ENCODE data around the gene KIR2DL4. TPM values are rescaled to one million over a fixed set of nuclear protein-coding genes. Genes with fewer than 3 reads are reported as not detected.
"Not testable (repeated sequence)": the region's sequence is repeated elsewhere in the genome, so short reads cannot be mapped to it uniquely, and the experiment has no call there.

Gene KIR2DL4
- total and polyA plus RNA-seq, 2 donors (not counting 1 experiment from before 2014, with no cell fraction given), result not detected

DNA sequence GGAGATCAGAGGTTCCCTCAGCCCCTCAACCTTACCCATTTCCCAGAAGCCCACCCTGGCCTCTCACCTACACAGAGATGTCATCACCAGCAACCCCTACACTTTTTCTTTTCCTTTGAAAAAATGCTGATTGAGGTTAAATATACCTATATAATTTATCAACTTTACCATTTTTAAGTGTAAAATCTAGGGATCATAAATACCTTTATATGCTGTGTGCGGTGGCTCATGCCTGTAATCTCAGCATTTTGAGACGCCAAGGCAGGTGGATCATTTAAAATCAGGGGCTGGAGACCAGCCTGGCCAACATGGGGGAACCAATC lies 3.1 kb downstream of the KIR2DL4 start:
- Histone ChIP-seq H3K9ac (ENCODE audit: insufficient read depth, low read length) (no peak overlapping the region), H3K9me3 (ENCODE audit: control insufficient read depth, insufficient read depth, low read depth, low read length) (no peaks in the 10 kb centered on the region), H2AFZ (ENCODE audit: low read length) (no peak overlapping the region), H3K27me3 (ENCODE audit: control insufficient read depth, insufficient read depth, low read length) (no peaks in the 10 kb centered on the region), H4K20me1 (ENCODE audit: control insufficient read depth, extremely low read depth, insufficient read depth, low read length) (no peaks in the 10 kb centered on the region), H3K4me1 (ENCODE audit: control insufficient read depth, extremely low read depth, insufficient read depth, low read length) (no peaks in the 10 kb centered on the region), H3K27ac (ENCODE audit: insufficient read depth, low read length) (no peak overlapping the region), H3K36me3 (ENCODE audit: control insufficient read depth, insufficient read depth, low read length) (no peaks in the 10 kb centered on the region), H3K79me2 (ENCODE audit: control insufficient read depth, insufficient read depth, low read length) (no peaks in the 10 kb centered on the region), H3K4me3 (replicated peaks in 1 of 4; ENCODE audit: control extremely low read depth in 1 of 4, insufficient read depth in 1 of 4, low read depth in 3 of 4, low read length in 4 of 4) (no peak overlapping the region), H3K4me2 (ENCODE audit: extremely low read depth, insufficient read depth, low read length) (no peak overlapping the region)
- TF ChIP-seq CTCF (conservative IDR thresholded peaks at IDR 0.05 in 1 of 2, IDR thresholded peaks at IDR 0.05 in 1 of 2; ENCODE audit: low read depth in 1 of 2, low read length in 2 of 2) (no peak), EZH2 (IDR thresholded peaks at IDR 0.05; ENCODE audit: low read length, missing control alignments) (no peak)
- DNase-seq (ENCODE audit: low read depth in 2 of 2), result no peak

- not testable (repeated sequence) for H3K27ac ChIP-seq (ENCODE audit: insufficient read depth, low read length); H3K4me3 ChIP-seq (replicated peaks in 1 of 4; ENCODE audit: control extremely low read depth in 1 of 4, insufficient read depth in 1 of 4, low read depth in 3 of 4, low read length in 4 of 4); H4K20me1 ChIP-seq (ENCODE audit: control insufficient read depth, extremely low read depth, insufficient read depth, low read length); H3K4me2 ChIP-seq (ENCODE audit: extremely low read depth, insufficient read depth, low read length); H3K27me3 ChIP-seq (ENCODE audit: control insufficient read depth, insufficient read depth, low read length); H3K9ac ChIP-seq (ENCODE audit: insufficient read depth, low read length); H2AFZ ChIP-seq (ENCODE audit: low read length); DNase-seq (ENCODE audit: low read depth in 2 of 2); H3K36me3 ChIP-seq (ENCODE audit: control insufficient read depth, insufficient read depth, low read length); H3K9me3 ChIP-seq (ENCODE audit: control insufficient read depth, insufficient read depth, low read depth, low read length); H3K4me1 ChIP-seq (ENCODE audit: control insufficient read depth, extremely low read depth, insufficient read depth, low read length); H3K79me2 ChIP-seq (ENCODE audit: control insufficient read depth, insufficient read depth, low read length)
Observed at GRCh38 chr19:54814571-54814970, 11.2 kb downstream of the KIR2DL4 start.

DNA sequence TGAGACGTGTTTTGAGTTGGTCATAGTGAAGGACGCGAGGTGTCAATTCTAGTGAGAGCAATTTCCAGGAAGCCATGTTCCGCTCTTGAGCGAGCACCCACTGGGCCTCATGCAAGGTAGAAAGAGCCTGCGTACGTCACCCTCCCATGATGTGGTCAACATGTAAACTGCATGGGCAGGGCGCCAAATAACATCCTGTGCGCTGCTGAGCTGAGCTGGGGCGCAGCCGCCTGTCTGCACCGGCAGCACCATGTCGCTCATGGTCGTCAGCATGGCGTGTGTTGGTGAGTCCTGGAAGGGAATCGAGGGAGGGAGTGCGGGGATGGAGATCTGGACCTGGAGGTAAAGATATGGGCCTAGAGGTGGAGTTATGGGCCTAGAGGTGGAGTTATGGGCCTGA lies 12.8 kb downstream of the KIR2DL4 start, which contains the start of gene KIR3DL1:
TSS of gene KIR3DL1 (plus strand) at position 218 of the 400 bp plus-strand sequence.
- not testable (repeated sequence) for H3K4me3 ChIP-seq (replicated peaks in 1 of 4; ENCODE audit: control extremely low read depth in 1 of 4, insufficient read depth in 1 of 4, low read depth in 3 of 4, low read length in 4 of 4); H3K9ac ChIP-seq (ENCODE audit: insufficient read depth, low read length); H3K36me3 ChIP-seq (ENCODE audit: control insufficient read depth, insufficient read depth, low read length); H2AFZ ChIP-seq (ENCODE audit: low read length); H3K79me2 ChIP-seq (ENCODE audit: control insufficient read depth, insufficient read depth, low read length); H3K27ac ChIP-seq (ENCODE audit: insufficient read depth, low read length); H4K20me1 ChIP-seq (ENCODE audit: control insufficient read depth, extremely low read depth, insufficient read depth, low read length); H3K27me3 ChIP-seq (ENCODE audit: control insufficient read depth, insufficient read depth, low read length); H3K4me2 ChIP-seq (ENCODE audit: extremely low read depth, insufficient read depth, low read length); DNase-seq (ENCODE audit: low read depth in 2 of 2); H3K9me3 ChIP-seq (ENCODE audit: control insufficient read depth, insufficient read depth, low read depth, low read length); H3K4me1 ChIP-seq (ENCODE audit: control insufficient read depth, extremely low read depth, insufficient read depth, low read length)

DNA sequence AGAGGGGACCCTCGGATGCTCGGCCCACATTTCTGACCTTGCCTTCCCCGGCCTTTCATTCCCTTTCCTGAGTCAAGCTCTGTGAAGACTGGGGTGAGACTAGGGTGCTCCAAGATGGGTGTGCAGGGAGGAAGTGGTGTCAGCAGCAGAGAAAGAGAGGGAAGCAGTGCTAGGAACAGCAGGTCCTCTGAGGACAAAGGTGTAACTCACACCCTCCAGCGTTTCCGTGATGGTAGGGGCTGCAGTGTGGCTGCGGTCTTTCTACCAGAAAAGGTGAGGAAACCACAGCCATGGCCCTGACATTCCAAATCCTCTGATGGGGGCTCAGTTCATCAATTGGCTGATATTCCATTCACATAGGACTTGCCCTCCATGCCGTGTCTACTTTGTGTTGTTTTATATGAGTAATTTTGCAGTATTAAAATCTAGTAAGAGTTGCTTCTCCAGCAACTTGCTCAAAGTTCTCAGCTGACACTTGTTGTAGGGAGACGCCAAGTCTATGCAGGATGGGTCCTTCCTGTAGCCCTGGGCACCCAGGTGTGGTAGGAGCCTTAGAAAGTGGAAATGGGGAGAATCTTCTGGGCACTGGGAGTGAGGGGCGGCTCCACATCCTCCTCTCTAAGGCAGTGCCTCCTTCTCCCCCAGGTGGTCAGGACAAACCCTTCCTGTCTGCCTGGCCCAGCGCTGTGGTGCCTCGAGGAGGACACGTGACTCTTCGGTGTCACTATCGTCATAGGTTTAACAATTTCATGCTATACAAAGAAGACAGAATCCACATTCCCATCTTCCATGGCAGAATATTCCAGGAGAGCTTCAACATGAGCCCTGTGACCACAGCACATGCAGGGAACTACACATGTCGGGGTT lies 14.5 kb downstream of the KIR2DL4 start:
- Histone ChIP-seq H3K27me3 (ENCODE audit: control insufficient read depth, insufficient read depth, low read length) (no peaks in the 10 kb centered on the region), H3K4me3 (replicated peaks in 1 of 4; ENCODE audit: control extremely low read depth in 1 of 4, insufficient read depth in 1 of 4, low read depth in 3 of 4, low read length in 4 of 4) (no peak overlapping the region), H3K9ac (ENCODE audit: insufficient read depth, low read length) (no peak overlapping the region), H4K20me1 (ENCODE audit: control insufficient read depth, extremely low read depth, insufficient read depth, low read length) (no peaks in the 10 kb centered on the region), H3K4me2 (ENCODE audit: extremely low read depth, insufficient read depth, low read length) (no peak overlapping the region), H3K27ac (ENCODE audit: insufficient read depth, low read length) (no peak overlapping the region), H3K9me3 (ENCODE audit: control insufficient read depth, insufficient read depth, low read depth, low read length) (no peaks in the 10 kb centered on the region), H3K36me3 (ENCODE audit: control insufficient read depth, insufficient read depth, low read length) (no peaks in the 10 kb centered on the region), H2AFZ (ENCODE audit: low read length) (no peak overlapping the region), H3K79me2 (ENCODE audit: control insufficient read depth, insufficient read depth, low read length) (no peaks in the 10 kb centered on the region), H3K4me1 (ENCODE audit: control insufficient read depth, extremely low read depth, insufficient read depth, low read length) (no peaks in the 10 kb centered on the region)
- no peak for DNase-seq (ENCODE audit: low read depth in 2 of 2)
- no peak for TF ChIP-seq CTCF (conservative IDR thresholded peaks at IDR 0.05 in 1 of 2, IDR thresholded peaks at IDR 0.05 in 1 of 2; ENCODE audit: low read depth in 1 of 2, low read length in 2 of 2)
- TF ChIP-seq EZH2 (IDR thresholded peaks at IDR 0.05; ENCODE audit: low read length, missing control alignments), result no peak

- not testable (repeated sequence) for H3K27ac ChIP-seq (ENCODE audit: insufficient read depth, low read length); H3K4me2 ChIP-seq (ENCODE audit: extremely low read depth, insufficient read depth, low read length); H3K4me1 ChIP-seq (ENCODE audit: control insufficient read depth, extremely low read depth, insufficient read depth, low read length); H3K9me3 ChIP-seq (ENCODE audit: control insufficient read depth, insufficient read depth, low read depth, low read length); H3K4me3 ChIP-seq (replicated peaks in 1 of 4; ENCODE audit: control extremely low read depth in 1 of 4, insufficient read depth in 1 of 4, low read depth in 3 of 4, low read length in 4 of 4); DNase-seq (ENCODE audit: low read depth in 2 of 2); H3K27me3 ChIP-seq (ENCODE audit: control insufficient read depth, insufficient read depth, low read length); H3K79me2 ChIP-seq (ENCODE audit: control insufficient read depth, insufficient read depth, low read length); H3K36me3 ChIP-seq (ENCODE audit: control insufficient read depth, insufficient read depth, low read length); H3K9ac ChIP-seq (ENCODE audit: insufficient read depth, low read length); H4K20me1 ChIP-seq (ENCODE audit: control insufficient read depth, extremely low read depth, insufficient read depth, low read length); H2AFZ ChIP-seq (ENCODE audit: low read length)
Observed at GRCh38 chr19:54824416-54824815, 21.0 kb downstream of the KIR2DL4 start.

Data from fibroblast of lung (primary cell).